Right lobe of liver (tissue), 4 donors: Measurements from ENCODE around the gene DYNC2I2.

ENCODE experiments used
- POLR2A ChIP-seq: fragments of 450-650 bp; IDR thresholded peaks from one replicate; pipeline ENCODE4 v1.6.1; 2017; ENCODE audit warnings: antibody characterized with exemption, mild to moderate bottlenecking
- TF ChIP-seq, protein P1 (sequence below), 4 donors: fragments of 200-600 bp in 3 of 4; fragments of 450-650 bp in 1 of 4; IDR thresholded peaks; one replicate each; pipeline versions ENCODE4 v1.5.1 to v1.8.0; 2016 to 2022; ENCODE audit warnings: antibody characterized with exemption in 4 of 4, mild to moderate bottlenecking in 2 of 4
- donor health status: DM: no; HTN: no; CAD: no.
- donor health status: DM: no; HTN: no; CAD: no.
- donor health status: DM: no; HTN: yes; CAD: no.

- TF ChIP-seq, protein P1, sequence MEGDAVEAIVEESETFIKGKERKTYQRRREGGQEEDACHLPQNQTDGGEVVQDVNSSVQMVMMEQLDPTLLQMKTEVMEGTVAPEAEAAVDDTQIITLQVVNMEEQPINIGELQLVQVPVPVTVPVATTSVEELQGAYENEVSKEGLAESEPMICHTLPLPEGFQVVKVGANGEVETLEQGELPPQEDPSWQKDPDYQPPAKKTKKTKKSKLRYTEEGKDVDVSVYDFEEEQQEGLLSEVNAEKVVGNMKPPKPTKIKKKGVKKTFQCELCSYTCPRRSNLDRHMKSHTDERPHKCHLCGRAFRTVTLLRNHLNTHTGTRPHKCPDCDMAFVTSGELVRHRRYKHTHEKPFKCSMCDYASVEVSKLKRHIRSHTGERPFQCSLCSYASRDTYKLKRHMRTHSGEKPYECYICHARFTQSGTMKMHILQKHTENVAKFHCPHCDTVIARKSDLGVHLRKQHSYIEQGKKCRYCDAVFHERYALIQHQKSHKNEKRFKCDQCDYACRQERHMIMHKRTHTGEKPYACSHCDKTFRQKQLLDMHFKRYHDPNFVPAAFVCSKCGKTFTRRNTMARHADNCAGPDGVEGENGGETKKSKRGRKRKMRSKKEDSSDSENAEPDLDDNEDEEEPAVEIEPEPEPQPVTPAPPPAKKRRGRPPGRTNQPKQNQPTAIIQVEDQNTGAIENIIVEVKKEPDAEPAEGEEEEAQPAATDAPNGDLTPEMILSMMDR (IDR thresholded peaks at IDR 0.05): no peak
- TF ChIP-seq POLR2A: no peak
These were observed 2.7 kb downstream of the DYNC2I2 start for GRCh38 chr9:128653908-128654307.
